ENCODE results near the gene LRRC56.

- TF ChIP-seq CTCF (IDR thresholded peaks at IDR 0.05) (no peak), EZH2 (IDR thresholded peaks at IDR 0.05; ENCODE audit: borderline replicate concordance, insufficient read depth, low read depth, low read length, poor library complexity, severe bottlenecking) (no peak)
Measured at GRCh38 chr11:532986-533585, 4.2 kb upstream of the LRRC56 start.

Data from B cell (primary cell).